BE2C (cell line): Measurements from ENCODE around the gene PSD2.

Experiments
- DNase-seq: peaks from one replicate; pipeline ENCODE4 v3.0.0-alpha.2; 2020
- H3K27me3 ChIP-seq: fragments of 250-450 bp; sonication (Bioruptor Pico); 2 replicates; pipeline ENCODE4 v1.5.1; 2020; ENCODE audit warnings: mild to moderate bottlenecking
- H3K36me3 ChIP-seq: fragments of 250-450 bp; sonication (Bioruptor Pico); 2 replicates; pipeline ENCODE4 v1.5.1; 2020; ENCODE audit warnings: mild to moderate bottlenecking
- H3K4me1 ChIP-seq: fragments of 250-450 bp; sonication (Bioruptor Pico); 2 replicates; pipeline ENCODE4 v1.5.1; 2020
- H3K4me3 ChIP-seq: 2 replicates; pipeline ENCODE4 v1.5.1; 2011; ENCODE audit warnings: low read depth, low read length
- H3K9me3 ChIP-seq: fragments of 250-450 bp; sonication (Bioruptor Pico); 2 replicates; pipeline ENCODE4 v1.5.1; 2020
- CTCF ChIP-seq: IDR thresholded peaks from 2 replicates; pipeline ENCODE4 v1.5.1; 2012; ENCODE audit warnings: mild to moderate bottlenecking, low read depth, low read length

The PSD2 gene

GRCh38 chr5:139863855-139864558 is 68.4 kb downstream of the PSD2 start:
- no peaks in the 10 kb centered on the region for H3K9me3 ChIP-seq
- no peaks in the 10 kb centered on the region for H3K27me3 ChIP-seq
- TF ChIP-seq CTCF = peak; percentile 90
- no peaks in the 10 kb centered on the region for H3K36me3 ChIP-seq
- no peak overlapping the region for H3K4me3 ChIP-seq
- no peaks in the 10 kb centered on the region; the same call in 1 of the 2 replicates for H3K4me1 ChIP-seq
- DNase-seq = peak; percentile 77

GRCh38 chr5:139864716-139865483 is 69.3 kb downstream of the PSD2 start:
- Histone ChIP-seq H3K9me3 (no peaks in the 10 kb centered on the region), H3K4me1 (no peaks in the 10 kb centered on the region; the same call in 1 of the 2 replicates), H3K4me3 (no peak overlapping the region), H3K36me3 (no peaks in the 10 kb centered on the region), H3K27me3 (no peaks in the 10 kb centered on the region)
- no peak for DNase-seq
- TF ChIP-seq CTCF = no peak

GRCh38 chr5:139867109-139867508 is 71.5 kb downstream of the PSD2 start:
- no peak for TF ChIP-seq CTCF
- DNase-seq = no peak
- H3K4me1 ChIP-seq = no peaks in the 10 kb centered on the region; the same call in 1 of the 2 replicates

GRCh38 chr5:139867581-139867980 is 72.0 kb downstream of the PSD2 start:
- Histone ChIP-seq H3K27me3 (no peaks in the 10 kb centered on the region), H3K36me3 (no peaks in the 10 kb centered on the region), H3K4me3 (no peak overlapping the region), H3K4me1 (no peaks in the 10 kb centered on the region; the same call in 1 of the 2 replicates), H3K9me3 (no peaks in the 10 kb centered on the region)
- no peak for DNase-seq
- TF ChIP-seq CTCF = no peak

More at GRCh38 chr5:139867109-139867508, 71.5 kb downstream of the PSD2 start:
- H3K36me3 ChIP-seq = no peaks in the 10 kb centered on the region
- no peaks in the 10 kb centered on the region for H3K9me3 ChIP-seq
- H3K27me3 ChIP-seq = no peaks in the 10 kb centered on the region
- no peak overlapping the region for H3K4me3 ChIP-seq

GRCh38 chr5:139869042-139869790 is 73.6 kb downstream of the PSD2 start:
- no peaks in the 10 kb centered on the region for H3K27me3 ChIP-seq

More at GRCh38 chr5:139869042-139869790, 73.6 kb downstream of the PSD2 start:
- no peaks in the 10 kb centered on the region for H3K36me3 ChIP-seq
- H3K4me3 ChIP-seq = no peak overlapping the region
- no peaks in the 10 kb centered on the region; the same call in 1 of the 2 replicates for H3K4me1 ChIP-seq
- no peaks in the 10 kb centered on the region for H3K9me3 ChIP-seq
- no peak for DNase-seq
- TF ChIP-seq CTCF = no peak
